ENCODE results near the gene ARAF.
"Not testable (repeated sequence)": the region's sequence is repeated elsewhere in the genome, so short reads cannot be mapped to it uniquely, and the experiment has no call there.

The ARAF gene

DNA sequence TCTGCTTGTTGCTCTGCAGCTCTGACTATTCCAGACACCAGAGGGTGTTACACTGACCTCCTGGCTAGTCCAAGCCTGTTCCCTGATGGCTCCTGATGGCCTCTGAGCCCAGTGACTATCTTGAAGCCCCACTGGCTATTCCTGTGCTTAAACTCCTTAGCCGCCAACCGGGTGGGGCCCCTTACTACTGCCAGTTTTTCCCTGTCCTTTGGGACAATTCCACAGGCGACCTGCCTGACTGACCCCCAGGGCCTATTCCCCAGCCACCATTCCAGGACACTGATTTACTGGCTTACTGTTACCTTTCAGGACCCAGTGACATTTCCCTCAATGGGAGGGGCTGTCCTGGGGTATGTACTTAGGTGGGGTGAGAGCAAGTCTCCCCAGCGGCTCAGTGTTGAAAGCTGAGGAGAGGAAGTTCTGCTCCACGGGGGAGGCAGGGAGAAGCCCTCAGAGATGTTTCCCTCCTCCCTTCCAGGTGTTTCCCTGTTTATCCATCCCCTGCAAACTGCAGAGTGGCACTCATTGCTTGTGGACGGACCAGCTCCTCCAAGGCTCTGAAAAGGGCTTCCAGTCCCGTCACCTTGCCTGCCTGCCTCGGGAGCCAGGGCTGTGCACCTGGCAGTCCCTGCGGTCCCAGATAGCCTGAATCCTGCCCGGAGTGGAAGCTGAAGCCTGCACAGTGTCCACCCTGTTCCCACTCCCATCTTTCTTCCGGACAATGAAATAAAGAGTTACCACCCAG, 25.2 kb downstream of the ARAF start:
- no peak for DNase-seq

DNA sequence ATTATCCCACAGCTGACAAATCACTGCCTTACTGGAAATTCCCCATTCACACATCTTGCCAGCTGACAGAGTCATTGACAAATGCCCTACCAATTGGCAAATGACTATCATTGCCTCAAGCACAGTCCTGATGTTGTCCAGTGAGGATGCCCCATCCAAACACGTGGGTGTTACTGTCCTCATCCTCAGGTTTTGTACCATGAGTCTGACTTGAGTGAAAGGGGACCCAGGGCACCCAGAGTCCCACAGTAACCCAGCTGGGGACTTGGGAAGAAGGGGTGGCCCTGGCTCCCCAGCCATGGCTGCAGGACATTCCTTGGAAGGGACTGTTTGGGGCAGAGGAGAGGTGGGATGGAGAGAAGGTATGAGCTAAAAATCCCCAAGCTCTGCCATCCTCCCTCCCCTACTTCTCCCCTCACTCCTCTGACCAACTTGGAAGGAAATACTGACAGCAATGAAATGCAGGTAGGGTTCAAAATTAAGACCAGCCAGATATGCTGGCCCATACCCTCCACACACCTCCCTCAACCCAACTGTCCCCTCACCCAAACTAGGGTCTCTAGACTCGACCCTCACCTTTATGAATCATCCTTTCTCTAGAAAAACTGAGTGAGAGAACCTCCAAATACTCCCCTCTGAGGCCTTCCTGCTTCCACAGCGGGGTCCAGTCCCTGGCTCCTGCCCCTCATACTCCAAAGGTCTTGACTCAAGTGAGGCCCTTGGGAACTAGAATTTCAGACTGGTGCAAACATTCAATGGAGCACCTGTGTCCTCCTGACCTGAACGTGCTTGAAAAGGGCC, 26.3 kb downstream of the ARAF start:
- no peak for DNase-seq

DNA sequence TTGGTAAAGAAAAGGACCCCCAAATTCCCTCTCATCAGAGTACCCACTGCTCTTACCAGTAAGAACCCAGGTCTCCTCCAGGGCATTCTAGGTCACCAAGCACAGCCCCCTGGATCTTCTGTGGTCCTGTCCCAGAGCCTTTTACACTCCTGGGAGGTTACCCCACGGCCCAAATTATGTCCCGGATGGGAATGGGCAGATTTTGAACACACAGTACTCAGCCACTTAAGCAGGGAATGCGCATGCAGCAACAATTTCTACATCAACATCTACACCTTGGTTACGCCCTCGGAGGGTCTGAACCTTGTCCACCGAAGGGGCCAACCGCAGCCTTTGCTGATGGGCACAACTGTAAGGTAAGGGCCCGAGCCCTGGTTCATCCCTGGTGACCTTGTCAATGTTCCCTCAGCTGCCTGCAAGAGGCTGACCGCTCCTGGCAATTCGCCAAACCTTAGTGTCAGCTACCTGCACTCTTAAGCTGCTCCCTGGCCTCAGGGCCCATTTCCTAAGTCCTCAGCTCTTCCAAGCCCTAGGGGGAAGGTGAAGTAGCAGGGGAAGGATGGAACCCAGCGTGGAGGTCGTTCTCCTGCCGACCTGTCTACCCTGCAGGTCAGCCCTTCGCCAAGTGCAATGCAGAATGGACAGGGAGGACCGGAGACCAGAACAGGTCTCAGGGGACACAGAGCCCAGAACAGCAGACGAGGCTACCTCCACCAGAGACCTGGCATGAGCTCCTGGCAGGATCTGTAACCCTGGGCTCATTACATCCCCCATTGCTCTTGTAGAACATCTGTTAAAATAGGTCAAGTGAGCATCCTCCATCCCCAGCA, 27.1 kb downstream of the ARAF start:
- no peak for DNase-seq

DNA sequence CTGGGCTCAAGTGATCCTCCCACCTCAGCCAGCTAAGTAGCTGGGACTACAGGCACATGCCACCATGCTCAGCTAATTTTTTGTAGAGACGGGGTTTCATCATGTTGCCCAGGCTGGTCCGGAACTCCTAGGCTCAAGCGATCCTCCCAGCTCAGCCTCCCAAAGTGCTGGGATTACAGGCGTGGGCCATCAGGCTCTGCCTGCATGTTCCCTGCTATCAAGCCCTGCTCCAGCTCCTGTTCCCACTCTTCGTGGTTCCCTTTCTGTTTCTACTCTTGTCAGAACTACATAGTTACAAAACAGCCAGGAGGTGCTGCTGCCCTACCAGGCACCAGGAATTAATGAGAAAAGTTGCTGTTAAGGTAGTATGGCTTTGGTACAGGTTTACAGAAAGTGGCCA, 30.0 kb downstream of the ARAF start:
- no peak for DNase-seq

DNA sequence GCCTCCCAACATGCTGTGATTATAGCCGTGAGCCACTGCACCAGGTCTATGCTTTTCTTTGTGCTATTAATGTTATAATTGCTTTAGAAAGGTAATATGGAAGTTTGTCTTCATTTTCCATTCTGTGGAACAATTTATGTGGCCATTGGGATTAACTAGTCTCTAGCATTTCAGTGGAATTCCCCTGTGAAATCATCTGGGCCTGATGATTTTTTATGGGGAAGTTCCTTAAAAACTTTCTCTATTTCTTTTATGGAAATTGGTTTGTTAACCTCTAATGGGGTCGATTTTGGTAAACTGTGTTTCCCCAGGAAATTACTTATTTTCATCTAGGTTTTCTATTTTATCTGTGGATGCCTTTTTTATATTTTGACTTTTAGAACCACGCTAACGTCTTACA, 32.5 kb downstream of the ARAF start:
- DNase-seq, result no peak

DNA sequence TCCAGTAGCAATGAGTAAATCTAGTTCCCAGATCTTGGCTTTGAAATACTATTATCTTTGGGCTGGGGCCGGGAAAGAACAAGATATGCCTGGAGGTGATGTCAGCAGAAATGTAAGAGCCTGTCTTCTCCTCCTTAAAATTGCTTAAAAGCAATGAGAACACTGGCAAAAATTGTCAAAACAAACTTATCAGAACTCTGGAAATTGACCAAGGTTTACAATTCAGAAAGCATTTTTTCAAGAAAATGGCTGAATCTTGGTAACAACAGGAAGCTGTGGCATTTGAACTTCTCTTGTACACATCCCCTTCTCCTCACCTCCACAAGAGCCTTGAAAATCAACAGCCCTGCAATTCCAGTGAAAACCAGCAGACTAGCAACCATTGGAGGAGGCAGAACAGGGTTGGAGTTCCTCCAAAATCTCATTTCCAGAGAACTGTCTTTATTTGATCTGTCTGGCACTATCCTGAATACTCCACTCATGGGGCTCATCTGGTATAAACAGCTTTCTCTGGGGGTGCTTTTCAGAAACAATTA, 34.8 kb downstream of the ARAF start:
- DNase-seq, result no peak

DNA sequence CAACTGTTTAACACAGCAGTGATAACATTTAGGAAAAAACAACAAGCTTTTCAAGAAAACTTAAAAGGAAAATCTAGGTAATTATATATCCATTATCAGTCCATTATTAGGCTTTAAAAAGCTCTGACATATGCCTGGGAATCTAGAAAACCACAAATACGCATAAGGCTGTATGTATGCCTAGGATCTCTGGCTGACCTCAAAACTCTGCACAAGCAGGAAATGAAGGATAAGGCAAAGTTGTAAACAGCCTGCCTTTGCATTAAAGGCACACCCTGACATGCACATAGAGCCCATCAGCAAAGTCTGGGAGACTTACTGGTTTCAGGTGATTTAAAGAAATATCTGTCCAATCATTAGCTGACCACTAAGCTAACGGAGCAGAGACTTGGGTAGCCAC, 35.3 kb downstream of the ARAF start:
- no peak for DNase-seq

DNA sequence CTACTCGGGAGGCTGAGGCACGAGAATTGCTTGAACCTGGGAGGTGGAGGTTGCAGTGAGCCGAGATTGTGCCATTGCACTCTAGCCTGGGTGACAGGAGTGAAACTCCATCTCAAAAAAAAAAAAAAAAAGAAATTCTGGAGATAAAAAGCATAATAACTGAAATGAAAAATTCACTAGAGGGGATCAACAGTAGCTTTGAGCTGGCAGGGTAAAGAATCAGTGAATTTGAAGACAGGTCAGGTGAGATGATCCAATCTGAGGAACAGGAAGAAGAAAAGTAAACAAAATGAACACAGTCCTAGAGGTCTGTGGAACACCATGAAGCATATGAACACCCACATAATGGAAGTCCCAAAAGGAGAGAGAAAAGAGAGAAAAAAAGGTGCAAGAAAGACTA, 36.2 kb downstream of the ARAF start:
- no peak for DNase-seq

DNA sequence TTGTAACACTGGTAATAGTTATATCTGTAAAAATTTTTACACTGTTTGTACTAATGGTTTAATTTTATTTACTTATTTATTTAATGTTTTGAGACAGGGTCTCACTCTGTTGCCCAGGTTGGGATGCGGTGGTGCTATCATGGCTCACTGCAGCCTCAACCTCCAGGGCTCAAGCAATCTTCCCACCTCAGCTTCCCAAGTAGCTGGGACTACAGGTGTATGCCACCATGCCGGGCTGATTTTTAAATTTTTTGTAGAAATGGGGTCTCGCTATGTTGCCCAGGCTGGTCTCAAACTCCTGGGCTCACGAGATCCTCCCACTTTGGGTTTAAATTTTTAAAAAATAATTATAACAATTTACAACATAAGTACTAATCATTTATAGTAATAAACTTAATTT, 42.1 kb downstream of the ARAF start:
- DNase-seq, result not testable (repeated sequence)

DNA sequence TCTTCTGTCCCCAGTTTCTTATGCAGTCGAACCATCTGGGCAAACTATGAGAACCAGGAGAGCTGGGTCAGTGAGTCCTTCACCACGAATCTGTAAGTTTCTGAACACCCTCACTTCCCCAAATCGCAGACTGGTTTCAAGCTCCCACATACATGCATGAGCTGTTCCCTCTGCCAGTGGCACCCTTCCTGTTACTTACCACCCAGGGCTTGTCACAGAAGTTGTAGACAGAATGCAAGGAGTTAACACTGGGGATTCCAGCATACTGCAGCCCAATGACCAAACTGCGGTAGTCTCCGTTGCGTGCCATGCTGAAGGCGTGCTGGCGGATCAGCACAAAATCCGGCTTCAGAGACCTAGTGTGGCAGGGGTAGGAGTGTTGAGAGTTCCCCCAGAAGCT, 44.0 kb downstream of the ARAF start:
- DNase-seq, result no peak

DNA sequence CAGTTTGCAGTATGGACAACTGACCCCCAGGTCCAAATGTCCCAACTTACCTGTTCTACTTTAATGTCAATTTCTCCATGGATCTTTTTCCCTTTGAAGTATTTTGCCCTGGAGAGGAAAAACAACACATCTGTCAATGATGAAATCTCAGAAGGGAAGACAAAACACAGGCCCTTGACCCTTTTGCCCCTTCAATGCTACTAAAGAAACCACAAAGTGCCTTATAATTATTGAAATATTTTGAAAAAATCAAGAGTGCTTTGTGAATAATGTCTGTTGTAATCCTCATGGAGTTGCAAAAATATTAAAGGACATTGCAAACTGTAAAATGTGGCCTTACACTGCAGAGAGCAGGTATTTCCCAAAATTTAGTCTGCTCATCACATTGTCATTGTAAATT, 46.1 kb downstream of the ARAF start:
- DNase-seq, result no peak

DNA sequence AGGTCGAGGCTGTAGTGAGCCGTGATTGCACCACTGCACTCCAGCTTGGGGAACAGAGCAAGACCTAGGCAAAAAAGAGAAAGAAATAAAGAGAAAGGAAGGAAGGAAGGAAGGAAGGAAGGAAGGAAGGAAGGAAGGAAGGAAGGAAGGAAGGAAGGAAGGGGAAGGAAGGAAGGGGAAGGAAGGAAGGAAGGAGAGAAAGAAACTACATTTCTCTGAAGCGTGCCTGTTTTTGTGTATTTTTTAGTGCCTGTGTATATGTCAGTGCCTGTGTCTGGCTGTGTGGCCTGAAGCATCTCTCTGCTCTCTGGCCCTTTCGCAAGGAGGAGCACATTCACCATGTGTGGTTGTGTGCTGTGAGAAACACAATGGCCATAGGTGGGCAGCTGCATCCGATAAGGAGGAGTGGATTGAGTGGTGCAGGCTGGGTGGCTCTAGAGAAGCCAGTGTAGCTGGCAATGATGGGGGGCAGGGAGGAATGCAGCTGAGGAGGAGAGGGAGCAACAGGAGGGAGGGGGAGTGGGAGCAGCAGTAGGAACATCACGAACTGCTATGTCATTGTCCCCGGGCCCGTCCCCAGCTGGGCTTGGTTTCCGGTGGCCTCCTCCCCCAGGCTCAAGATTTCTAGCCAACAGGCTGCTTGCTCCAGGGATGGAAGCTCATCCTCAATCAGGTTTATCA, 47.3 kb downstream of the ARAF start:
- no peak for DNase-seq

DNA sequence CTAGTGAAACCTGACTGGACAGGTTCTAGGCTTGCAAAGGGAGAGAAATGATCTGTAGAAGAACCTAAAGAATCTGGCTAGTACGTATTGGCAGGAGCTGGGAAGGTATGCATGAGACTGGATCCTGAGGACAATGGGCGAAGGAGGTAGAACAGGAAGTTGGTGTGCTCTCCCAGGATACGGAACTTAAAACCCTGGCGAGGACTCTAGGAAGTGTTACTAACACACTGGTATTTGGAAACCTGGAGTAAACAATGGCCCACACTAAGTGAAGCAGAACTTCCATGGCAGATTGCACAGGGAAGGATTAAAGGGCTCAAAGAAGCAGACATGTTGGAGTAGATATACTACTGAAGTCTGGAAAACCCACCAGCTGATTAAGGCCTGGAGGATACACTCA, 49.5 kb downstream of the ARAF start:
- no peak for DNase-seq

DNA sequence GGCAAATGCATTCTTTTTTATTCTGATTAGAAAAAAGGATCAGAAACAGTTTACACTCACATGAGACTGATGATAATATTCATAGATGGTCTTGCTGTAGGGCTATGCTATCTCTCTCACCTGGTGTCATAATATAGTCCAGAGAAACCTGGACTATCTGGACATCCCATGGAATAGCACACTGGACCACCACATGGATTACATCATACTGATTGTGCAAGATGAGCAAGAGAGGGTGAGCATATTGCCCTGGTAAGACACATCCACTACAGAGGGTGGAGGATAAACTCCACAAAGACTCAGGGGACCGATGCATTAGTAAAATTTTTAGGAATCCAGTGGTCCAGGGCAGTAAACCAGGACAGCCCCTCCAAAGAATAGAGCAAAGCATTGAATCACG, 50.5 kb downstream of the ARAF start:
- DNase-seq, result no peak

DNA sequence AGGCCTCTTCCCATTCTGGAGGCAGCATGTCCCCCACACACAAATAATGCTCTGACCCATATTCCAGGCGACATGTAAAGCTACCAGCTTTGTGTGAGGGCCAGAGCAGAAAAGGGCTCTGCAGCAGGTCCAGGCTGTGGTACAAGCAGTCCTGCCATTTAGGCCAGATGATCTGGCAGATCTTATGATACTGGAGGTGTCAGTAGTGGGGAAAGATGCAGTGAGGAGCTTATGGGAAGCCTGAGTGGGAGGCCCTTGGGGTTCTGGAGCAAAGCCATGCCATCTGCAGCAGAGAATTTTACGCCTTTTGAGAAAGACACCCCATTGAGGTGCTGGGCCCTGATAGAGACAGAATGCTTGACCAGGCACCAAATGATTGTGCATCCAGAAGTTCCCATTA, 50.9 kb downstream of the ARAF start:
- no peak for DNase-seq

DNA sequence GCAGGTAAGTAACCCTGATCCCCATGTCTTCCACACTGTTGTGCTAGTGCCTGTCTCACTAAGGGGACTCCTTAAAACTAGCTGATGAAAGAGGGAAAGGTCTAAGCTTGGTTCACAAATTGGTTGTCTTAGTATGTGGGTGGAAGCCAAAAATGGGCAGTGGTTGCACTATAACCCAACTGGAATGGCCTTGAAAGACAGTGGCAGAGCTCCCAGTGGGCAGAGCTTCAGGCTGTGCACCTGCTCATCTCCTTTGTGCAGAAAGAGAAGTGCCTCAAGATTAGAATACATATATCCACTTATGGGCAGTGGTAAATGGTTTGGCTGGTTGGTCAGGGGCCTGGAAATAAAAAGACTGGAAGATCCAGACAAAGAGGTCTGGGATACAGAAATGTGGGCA, 51.4 kb downstream of the ARAF start:
- no peak for DNase-seq

DNA sequence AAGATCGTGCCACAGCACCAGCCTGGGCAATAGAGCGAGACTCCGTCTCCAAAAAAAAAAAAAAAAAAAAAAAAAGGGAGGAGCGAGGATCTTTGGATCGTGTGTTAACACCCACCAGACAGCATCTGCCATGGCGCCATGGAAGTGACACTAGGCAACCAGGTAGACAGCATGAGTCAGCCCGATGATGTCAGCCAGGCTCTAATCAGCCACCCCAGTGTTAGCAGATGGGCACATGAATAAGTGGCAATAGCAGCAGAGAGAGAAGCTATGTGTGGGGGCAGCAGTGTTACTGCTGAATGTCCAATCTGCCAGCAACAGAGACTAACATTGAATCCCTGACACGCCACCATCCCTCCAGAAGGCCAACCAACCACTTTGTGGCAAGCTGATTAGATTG, 52.1 kb downstream of the ARAF start:
- no peak for DNase-seq

DNA sequence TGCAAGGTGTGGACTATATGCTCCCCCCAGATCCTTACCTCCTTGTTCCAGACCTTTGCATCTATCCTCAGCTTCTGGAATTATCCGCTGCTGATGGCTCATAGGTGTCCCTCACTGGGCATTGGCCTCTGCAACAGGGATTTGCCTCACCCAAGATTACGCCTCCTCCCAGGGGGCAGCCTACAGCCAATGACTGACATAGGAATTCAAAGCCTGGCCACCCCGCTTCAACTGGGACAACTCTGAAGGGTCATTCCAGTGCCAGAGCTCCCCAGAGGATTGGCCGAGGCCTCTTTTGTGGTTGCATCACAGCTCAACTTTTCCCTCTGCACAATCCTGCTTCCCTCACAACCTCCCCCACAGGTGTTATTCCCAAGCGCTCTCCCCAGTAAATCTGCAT, 53.6 kb downstream of the ARAF start:
- DNase-seq, result no peak

DNA sequence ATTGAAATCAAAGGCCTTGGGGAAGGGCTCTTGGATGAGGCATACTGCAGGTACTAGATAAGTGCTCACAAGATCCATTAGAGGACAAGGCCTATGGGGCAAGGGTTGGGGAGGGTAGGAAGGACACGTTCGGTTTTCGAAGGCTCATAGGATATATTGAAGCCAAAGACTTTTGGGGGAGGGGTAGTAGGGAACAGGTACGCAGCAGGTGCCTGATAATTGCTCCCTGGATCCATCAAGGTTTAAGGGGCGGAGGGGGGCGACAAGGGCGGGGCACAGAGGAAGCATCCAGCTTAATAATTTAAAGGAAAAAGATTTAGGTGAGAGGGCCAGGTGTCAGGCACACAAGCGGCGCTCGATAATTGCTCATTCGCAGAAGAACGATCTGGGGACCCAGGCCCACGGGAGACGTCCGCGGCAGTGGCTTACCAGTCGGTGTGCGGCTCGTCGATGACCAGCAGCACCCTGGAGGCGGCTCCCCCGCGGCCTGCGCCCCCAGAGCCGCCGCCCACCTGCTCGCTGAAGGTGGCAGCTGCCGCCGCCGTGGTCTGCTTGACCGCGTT, 58.0 kb downstream of the ARAF start:
- DNase-seq, result no peak

DNA sequence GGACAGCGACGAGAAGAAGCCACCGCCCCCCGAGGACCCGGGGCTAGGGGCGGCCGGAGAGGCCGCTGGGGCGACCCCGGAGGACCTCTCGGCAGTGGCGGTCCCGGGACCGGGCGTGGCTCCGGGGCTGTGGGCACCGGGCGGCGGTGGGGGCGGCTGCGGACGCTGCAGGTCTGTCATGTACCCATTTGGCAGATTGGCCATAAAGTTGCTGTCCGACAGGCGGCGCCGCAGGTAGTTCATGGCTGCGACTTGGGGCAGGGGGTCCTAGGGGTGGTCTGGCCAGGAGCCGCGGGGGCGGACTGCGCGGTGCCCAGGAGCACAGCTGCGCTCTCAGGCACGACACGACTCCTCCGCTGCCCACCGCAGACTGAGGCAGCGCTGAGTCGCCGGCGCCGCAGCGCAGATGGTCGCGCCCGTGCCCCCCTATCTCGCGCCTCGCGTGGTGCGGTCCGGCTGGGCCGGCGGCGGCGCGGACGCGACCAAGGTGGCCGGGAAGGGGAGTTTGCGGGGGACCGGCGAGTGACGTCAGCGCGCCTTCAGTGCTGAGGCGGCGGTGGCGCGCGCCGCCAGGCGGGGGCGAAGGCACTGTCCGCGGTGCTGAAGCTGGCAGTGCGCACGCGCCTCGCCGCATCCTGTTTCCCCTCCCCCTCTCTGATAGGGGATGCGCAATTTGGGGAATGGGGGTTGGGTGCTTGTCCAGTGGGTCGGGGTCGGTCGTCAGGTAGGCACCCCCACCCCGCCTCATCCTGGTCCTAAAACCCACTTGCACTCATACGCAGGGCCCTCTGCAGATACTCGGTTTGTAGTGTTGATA, 58.7 kb downstream of the ARAF start, which contains the start of gene SYN1:
Gene SYN1 (minus strand): TSS at position 372 of the 817 bp plus-strand sequence. CDS start 129 bp downstream, at position 243.
- peak; percentile 65 for DNase-seq

DNA sequence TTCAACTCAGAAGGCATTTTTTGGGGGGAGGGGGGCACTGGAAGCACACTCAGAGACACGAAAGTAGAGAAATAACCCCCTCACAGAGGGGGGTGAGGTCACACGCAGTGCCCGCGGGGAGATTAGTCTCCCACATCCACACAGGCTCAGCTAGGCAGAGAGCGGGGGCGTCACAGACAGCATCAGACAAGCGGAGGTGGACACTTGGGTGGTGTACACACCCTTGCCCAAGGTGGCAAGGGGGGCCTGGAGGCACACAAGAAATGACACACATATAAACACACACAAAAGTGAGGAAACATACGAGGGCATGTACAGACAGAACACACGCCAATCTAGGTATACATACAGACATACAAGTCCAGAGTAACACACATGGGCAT, 59.3 kb downstream of the ARAF start:
- DNase-seq, result no peak

All from effector CD8-positive, alpha-beta T cell (primary cell).